ENCODE results near the gene LMOD1. TPM values are rescaled to one million over a fixed set of nuclear protein-coding genes. Genes with fewer than 3 reads are reported as not detected.
"Not testable (repeated sequence)": the region's sequence is repeated elsewhere in the genome, so short reads cannot be mapped to it uniquely, and the experiment has no call there.

Gene LMOD1
- total RNA-seq, 1 donor from 2014 or later = not detected

GRCh38 chr1:201916649-201917249 is 29.6 kb downstream of the LMOD1 start:
- intact Hi-C loops (cut with micrococcal nuclease) = no loop called here

GRCh38 chr1:201914456-201915235 is 31.7 kb downstream of the LMOD1 start:
- intact Hi-C loops (cut with micrococcal nuclease) = no loop called here

- intact Hi-C loops (cut with micrococcal nuclease) = no loop called here
Measured at GRCh38 chr1:201912832-201913231, 33.5 kb downstream of the LMOD1 start.

GRCh38 chr1:201911826-201912571 is 34.3 kb downstream of the LMOD1 start:
- intact Hi-C loops (cut with micrococcal nuclease) = no loop called here

GRCh38 chr1:201907621-201908020 is 38.7 kb downstream of the LMOD1 start:
- intact Hi-C loops (cut with micrococcal nuclease) = no loop called here

GRCh38 chr1:201906336-201906735 is 40.0 kb downstream of the LMOD1 start:
- intact Hi-C loops (cut with micrococcal nuclease) = no loop called here

- intact Hi-C loops (cut with micrococcal nuclease) = no loop called here
Measured at GRCh38 chr1:201905234-201905890, 41.0 kb downstream of the LMOD1 start.

- intact Hi-C loops (cut with micrococcal nuclease) = no loop called here
Measured at GRCh38 chr1:201904579-201904978, 41.8 kb downstream of the LMOD1 start.

- intact Hi-C loops (cut with micrococcal nuclease) = no loop called here
Measured at GRCh38 chr1:201903135-201903534, 43.2 kb downstream of the LMOD1 start.

- intact Hi-C loops (cut with micrococcal nuclease) = no loop called here
Measured at GRCh38 chr1:201902198-201902597, 44.1 kb downstream of the LMOD1 start.

- intact Hi-C loops (cut with micrococcal nuclease) = not testable (repeated sequence)
Measured at GRCh38 chr1:201901036-201901435, 45.3 kb downstream of the LMOD1 start.

GRCh38 chr1:201900476-201900875 is 45.9 kb downstream of the LMOD1 start:
- intact Hi-C loops (cut with micrococcal nuclease) = no loop called here

GRCh38 chr1:201899683-201900429 is 46.5 kb downstream of the LMOD1 start:
- intact Hi-C loops (cut with micrococcal nuclease) = no loop called here

- intact Hi-C loops (cut with micrococcal nuclease) = no loop called here
Measured at GRCh38 chr1:201898992-201899391, 47.4 kb downstream of the LMOD1 start.

GRCh38 chr1:201898240-201898894 is 48.0 kb downstream of the LMOD1 start:
- intact Hi-C loops (cut with micrococcal nuclease) = no loop called here

GRCh38 chr1:201896951-201897391 is 49.4 kb downstream of the LMOD1 start:
- intact Hi-C loops (cut with micrococcal nuclease) = loop anchor here (1.0 to 2.0 kb wide), 3 partner anchors 58 to 238 kb away; partner anchors contain the start of gene TIMM17A

GRCh38 chr1:201895913-201896807 is 50.2 kb downstream of the LMOD1 start:
- intact Hi-C loops (cut with micrococcal nuclease) = loop anchor here (1.0 to 2.0 kb wide), 3 partner anchors 59 to 239 kb away; partner anchors contain the start of gene TIMM17A

- intact Hi-C loops (cut with micrococcal nuclease) = no loop called here
Measured at GRCh38 chr1:201895120-201895665, 51.2 kb downstream of the LMOD1 start.
